HG02870 (cell line): ENCODE data around the gene NCDN.

Source experiments
- ATAC-seq: cut with Tn5 transposase; IDR thresholded peaks from one replicate; pipeline ENCODE4 v1.9.1; 2021; ENCODE audit warnings: mild to moderate bottlenecking, moderate library complexity; ENCODE audit not compliant: unreplicated experiment

Gene NCDN

DNA sequence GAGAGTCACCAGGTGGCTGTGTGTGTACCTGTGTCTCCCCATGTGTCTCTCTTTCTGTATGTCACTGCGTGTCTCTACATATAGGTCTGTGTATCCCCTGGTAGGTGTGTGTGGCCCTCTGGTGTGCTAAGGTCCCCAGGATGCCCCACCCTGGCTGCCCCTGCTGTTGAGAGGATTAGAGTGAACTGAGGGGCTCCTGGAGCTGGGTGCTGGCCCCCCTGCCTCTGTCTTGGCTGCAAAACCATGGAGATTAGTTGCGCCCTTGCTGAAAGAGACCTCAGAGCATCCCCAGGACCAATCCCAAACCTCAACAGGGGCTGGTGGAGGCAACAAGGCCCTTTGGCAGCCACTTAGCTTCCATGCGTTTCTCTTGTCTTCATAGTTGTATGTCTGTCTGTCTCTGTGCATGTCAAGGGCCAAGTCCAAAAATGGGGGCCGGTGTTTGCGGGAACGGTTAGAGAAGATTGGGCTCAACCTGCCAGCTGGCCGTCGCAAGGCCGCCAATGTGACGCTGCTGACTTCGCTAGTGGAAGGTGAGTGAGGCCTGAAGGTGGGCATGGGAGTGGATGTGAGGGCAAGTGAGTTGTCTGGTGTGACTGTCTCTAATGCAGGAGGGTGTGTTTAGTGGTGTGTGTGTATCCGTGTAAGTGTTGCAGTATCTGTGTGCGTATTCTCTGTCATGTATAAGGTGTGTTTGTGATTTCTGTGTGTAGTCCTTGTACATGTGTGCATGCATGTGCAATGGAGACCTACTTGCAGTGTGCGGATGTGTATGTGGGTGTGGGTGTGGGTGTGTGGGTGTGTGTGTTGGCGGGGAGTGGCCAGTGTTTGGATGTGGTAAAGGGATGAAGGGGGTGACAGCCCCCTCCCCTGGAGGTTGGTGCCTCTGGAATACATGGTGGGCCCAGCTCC is 32.2 kb downstream of the NCDN start:
- ATAC-seq, result no peak

DNA sequence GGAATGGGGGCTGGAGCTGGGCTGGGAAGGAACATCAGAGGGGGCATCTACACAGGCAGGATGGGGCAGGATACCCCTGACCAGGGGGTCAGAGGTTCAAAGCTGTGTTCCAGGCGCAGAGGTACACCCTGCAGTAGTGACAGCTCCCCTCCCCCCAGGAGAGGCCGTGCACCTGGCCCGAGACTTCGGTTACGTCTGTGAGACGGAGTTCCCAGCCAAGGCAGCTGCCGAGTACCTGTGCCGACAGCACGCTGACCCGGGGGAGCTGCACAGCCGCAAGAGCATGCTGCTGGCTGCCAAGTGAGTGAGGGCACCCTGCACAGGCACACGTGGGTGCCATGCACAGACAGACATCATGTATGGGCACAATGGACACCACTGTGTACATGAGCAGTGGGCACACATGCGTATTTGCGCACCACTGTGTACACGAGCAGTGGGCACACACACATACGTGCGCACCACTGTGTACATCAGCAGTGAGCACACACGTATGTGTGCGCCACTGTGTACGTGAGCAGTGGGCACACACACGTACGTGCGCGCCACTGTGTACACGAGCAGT is 33.0 kb downstream of the NCDN start:
- no peak for ATAC-seq

DNA sequence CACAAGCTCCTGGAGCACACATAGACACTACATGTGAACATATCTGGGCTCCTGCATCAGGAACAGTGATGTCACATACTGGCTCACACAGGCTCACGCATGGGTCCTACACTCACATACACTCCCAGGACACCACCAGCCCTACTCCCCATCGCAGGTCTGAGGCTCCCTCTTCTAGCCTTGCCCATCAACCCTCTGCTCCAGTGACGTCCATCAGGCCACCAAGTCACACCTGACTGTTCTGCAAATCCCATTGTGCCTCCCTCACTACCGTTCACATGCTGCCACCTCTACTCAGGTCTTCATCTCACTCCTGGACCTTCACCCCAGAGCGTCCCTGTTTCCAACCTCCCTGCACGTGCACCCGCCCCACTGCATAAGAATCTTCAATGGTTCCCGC is 33.6 kb downstream of the NCDN start:
- ATAC-seq, result no peak

DNA sequence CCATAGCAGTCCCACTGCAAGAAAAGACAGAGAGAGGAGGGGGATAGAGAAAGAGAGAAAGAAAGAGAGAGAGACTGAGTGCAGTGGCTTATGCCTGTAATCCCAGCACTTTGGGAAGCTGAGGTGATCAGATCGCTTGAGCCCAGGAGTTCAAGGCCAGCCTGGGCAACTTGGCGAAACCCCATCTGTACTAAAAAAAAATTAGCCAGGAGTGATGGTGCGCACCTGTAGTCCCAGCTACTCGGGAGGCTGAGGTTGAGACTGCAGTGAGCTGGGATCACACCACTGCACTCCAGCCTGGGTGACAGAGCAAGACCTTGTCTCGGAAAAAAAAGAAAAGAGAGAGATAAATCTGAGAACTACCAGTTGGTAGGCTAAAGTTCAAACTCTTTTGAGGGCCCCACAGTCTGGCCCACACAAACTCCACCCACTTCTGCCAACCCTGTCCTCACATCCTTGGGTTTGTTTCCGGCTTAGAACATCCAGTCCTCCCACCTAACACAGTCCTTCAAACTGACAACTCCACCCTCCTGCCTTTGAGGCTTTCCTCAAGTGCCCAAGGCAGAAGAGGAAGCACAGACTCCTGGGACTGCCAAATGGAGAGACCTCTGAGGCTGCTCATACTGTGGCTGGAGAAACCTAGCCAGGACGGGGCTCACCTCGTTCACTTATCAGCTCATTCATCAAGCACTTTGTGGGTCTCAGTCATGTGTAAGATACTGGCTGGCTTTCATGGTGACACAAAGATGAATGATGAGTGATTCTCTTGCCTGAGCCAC is 35.6 kb downstream of the NCDN start:
- ATAC-seq, result no peak

DNA sequence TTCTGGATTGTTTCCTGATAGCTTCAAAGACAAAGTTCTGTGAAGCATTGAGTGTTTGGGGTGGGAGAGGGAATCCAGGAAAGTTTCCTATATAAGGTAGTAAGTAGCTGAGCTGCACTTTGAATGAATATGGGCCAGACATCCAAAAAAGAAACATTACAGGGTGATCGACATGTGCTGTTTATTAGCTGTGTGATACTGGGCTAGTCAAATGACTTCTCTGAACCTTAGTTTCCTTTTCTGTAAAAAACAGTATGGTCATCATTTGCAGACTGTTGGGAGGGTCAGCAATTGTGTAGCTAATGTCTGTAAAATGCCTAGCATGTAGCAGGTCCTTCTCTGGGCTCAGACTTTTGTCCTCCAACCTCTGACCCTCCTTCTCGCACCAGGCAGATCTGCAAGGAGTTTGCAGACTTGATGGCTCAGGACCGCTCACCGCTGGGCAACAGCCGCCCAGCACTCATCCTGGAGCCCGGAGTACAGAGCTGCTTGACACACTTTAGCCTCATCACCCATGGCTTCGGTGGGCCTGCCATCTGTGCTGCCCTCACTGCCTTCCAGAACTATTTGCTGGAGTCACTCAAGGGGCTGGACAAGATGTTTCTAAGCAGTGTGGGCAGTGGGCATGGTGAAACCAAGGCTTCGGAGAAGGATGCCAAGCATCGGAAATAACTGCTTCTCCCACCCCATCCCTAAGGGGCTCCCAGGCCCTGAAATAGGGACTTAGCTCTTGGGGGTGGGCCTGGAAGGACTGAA is 36.6 kb downstream of the NCDN start:
- no peak for ATAC-seq

DNA sequence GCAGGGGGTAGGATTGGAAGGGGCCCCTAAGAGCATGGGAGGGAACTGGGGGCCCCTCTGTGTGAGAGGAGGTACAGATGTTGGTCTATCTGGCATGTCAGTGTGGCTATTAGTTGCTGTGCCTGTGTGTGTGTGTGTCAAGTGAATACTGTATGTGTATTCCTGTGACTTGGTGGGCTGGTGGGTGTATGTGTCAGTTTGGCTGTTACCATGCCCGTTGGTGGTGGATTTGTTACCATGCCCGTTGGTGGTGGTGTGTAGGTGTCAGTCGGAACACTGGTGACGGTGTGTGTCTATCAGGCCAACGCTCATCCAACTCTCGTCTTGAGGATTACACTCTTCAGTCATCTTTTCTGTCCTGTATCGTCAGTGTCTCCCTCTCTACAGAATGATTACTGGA is 38.1 kb downstream of the NCDN start:
- no peak for ATAC-seq

DNA sequence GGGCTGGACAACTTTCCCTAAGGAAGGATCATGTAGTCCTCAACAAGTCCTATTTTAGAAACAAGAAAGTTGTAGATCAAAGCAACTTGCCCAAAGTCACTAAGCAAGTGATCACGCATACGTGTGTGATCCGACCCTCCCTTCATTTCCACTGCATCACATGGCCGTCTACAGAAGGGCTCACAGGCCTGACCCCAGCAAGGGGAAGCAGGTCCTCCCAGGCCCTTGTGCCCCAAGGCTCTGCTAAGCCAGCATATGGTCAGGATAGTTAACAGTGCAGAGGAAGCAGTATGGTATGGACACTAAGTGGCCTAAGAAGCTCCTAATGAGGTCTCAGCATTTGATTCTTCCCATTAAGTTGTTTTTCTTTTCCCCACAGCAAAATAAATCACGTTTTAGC is 40.3 kb downstream of the NCDN start:
- ATAC-seq, result no peak

DNA sequence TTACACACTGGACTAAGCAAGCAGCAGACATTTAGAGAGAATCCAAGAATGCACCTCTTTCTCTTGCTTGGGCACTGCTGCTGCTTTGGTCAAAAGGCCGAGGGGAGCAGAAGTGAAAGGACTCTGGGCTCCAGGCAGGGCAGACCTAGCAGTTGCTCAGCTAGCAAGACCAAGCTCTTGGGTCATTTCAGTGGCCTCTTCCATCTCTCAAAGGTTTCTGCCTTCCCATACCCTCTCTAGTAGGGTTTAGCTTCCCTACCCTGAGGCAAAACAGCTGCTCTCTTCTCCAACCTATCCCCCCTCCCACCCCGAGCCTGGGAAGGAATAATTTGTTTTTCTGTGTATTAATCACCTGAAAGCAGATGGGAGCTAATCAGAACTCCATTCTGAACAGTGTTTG is 41.3 kb downstream of the NCDN start:
- no peak for ATAC-seq

DNA sequence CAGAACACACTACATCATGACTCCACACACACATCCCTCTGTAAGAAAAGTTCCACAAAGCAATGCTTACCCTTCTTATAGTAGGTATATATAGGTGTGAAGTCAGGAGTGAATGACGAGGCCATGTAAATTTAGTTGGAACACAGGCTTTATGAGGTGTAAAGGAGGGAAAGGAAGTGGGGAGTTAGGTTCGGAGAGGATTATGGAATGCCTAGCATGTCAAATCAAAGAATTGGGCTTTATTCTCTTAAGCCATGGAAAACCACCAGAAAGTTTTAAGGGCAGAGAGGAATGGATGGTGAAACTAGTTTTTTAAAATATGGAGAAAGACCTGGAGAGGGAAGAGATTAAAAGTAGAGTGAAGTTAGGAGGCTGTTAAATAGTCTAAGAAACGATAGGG is 41.8 kb downstream of the NCDN start:
- ATAC-seq, result no peak

DNA sequence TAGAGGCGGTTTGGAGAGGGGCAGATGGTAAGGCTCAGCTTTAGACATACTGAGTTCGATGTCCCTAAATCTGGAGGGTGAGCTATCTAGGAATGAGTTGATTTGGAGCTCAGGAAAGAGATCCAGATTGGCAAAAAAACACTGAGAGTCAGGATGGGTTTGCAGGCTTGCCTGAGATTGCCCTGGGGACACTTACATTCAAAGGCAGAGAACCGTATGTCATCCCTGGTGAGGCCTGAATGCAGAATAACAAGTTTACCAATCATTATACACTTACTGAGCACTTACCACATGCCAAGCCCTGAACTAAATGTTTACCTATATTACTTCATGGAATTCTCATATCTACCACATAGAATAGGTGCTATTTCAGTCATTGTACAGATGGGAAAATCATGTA is 43.0 kb downstream of the NCDN start:
- ATAC-seq, result no peak

DNA sequence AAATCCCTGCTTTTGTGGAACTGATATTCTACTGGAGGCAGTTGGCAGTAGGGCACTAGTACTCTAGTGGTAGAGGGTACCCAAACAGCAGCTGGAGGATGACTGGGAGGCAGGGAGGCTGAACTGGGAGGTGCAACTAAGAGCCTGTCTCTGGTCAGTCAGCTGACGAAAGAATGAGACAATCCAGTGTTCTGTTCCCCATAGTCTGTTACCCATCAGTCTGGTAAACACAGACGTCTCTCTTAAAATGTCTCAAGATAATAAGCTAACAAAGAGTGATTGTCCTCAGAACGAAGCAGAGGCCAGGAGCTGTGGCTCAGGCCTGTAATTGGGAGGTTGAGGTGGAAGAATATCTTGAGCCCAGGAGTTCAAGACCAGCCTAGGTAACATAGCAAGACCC is 45.9 kb downstream of the NCDN start:
- ATAC-seq, result no peak

DNA sequence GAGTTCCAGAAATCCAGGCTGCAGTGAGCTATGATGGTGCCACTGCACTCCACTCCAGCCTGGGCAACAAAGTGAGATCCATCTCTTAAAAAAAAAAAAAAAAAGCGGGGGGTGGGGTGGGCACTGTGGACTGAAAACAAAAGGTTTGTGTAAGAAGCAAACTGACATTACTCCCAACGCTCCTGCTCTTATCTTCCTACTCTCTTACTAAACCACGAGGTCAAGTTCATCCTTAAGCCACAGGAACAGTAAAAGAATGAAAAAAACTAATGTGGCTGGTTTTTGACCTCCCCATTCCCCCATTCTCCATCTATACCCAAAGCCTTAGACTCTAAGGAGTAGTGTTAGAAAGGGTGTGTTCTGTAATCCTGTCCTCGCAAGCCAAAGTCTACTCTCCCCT is 46.3 kb downstream of the NCDN start:
- no peak for ATAC-seq

DNA sequence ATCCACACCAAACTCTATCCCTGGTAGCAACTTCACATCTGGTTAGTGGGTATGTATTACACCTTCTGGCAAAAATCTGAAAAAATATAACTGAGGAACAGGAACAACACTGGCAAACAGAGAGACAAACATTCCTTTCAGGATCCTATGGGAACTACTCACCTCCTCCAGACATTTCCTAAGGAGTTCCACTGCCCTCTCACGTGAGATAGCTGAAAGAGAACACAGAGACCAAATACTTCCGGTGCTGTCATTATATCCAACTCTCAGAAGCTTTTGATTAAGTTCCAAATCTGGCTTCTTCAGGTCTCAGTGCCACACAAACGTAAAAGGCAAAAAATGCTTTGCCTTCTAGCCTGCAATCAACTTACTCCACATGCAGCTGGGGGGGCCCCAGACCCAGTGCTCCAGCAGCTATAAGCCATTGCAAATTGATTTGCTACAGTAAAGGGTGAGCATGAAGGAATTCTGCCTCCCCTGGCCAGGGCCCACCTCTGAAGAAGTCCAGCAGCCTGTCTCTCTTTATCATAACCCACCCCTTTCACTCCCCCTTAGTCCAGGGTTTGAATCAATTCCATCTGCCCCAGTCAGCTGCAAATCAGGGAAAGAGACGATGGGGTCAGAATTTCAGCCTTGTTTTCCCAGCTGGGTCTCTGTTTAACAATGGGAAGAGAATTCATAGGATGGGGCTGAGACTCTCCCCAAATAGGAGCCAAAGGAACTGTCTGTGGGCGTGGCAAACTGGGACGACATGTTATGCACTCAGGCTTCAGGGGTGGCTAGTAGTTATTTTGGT is 47.7 kb downstream of the NCDN start:
- no peak for ATAC-seq

DNA sequence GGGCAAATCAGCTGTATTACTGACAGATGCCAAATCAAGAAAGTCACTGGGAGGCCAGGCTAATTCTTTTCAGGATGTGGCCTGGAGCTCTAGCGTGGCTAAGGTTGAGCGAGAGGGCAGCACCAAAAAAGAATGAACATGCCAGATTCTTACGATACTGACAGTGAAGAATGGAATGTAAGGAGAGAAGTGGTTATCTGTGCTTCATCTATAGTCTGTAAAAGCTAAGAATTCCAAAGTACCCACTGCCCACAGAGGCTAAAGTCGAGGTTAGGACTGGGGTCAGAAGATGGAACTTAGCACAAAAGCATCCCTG is 48.2 kb downstream of the NCDN start:
- ATAC-seq, result no peak

DNA sequence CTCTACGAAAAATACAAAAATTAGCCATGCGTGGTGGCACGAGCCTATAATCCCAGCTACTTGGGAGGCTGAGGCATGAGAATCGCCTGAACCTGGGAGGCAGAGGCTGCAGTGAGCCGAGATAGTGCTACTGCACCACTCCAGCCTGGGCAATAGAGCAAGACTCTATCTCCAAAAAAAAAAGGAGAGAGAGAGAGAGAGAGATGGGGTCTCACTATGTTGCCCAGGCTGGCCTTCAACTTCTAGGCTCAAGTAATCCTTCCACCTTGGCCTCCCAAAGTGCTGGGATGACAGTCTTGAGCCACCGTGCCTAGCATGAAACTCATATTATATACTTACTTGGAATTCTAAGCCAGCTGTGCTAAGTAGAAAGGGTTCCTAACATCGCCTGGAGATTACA is 54.1 kb downstream of the NCDN start:
- no peak for ATAC-seq

DNA sequence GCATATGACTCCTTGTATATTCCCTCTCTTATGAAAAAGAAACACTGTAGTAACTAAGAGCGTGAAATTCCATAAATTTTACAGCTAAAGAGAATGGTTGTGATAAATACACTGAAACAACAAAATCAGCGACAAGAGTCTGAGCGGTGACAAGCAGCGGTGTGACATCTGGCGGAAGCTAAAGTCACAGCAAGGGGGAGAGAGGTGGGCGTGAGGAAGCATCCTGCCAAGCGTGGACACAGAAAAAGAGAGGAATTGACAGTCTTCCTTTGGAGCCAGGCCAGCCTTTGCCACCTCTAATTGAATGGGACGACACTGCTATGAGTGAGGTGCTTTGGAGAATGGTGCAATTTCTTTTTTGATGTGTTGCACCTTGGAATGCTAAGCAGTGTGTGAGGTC is 57.8 kb downstream of the NCDN start:
- ATAC-seq, result no peak
